ENCODE measurements around the gene TMEM252.

- no peak for TF ChIP-seq PATZ1 (CRISPR knock-in tag; IDR thresholded peaks at IDR 0.05; ENCODE audit: borderline replicate concordance)
- no peak for TF ChIP-seq GLIS3 (CRISPR knock-in tag; IDR thresholded peaks at IDR 0.05)
- TF ChIP-seq ESRRG (CRISPR knock-in tag; IDR thresholded peaks at IDR 0.05), result no peak
- TF ChIP-seq, protein P1, sequence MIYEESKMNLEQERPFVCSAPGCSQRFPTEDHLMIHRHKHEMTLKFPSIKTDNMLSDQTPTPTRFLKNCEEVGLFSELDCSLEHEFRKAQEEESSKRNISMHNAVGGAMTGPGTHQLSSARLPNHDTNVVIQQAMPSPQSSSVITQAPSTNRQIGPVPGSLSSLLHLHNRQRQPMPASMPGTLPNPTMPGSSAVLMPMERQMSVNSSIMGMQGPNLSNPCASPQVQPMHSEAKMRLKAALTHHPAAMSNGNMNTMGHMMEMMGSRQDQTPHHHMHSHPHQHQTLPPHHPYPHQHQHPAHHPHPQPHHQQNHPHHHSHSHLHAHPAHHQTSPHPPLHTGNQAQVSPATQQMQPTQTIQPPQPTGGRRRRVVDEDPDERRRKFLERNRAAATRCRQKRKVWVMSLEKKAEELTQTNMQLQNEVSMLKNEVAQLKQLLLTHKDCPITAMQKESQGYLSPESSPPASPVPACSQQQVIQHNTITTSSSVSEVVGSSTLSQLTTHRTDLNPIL (CRISPR knock-in tag; IDR thresholded peaks at IDR 0.05; ENCODE audit: low read depth), result no peak
- no peak for TF ChIP-seq SNAI2 (CRISPR knock-in tag; IDR thresholded peaks at IDR 0.05)
- TF ChIP-seq ISL1 (CRISPR knock-in tag; IDR thresholded peaks at IDR 0.05), result no peak
- TF ChIP-seq TCF4 (CRISPR knock-in tag; IDR thresholded peaks at IDR 0.05; ENCODE audit: borderline replicate concordance), result no peak
- no peak for TF ChIP-seq PPARA (CRISPR knock-in tag; IDR thresholded peaks at IDR 0.05; ENCODE audit: borderline replicate concordance)
- TF ChIP-seq ARNTL (CRISPR knock-in tag; IDR thresholded peaks at IDR 0.05; ENCODE audit: borderline replicate concordance, low read depth), result no peak
Observed at GRCh38 chr9:68522131-68522530, 18.6 kb downstream of the TMEM252 start.
